Stimulated activated CD4-positive, alpha-beta T cell treated with anti-CD3 and anti-CD28 coated beads, Interleukin-12 subunit alpha, Interleukin-12 subunit beta, amount 100 ng/mL, for 4 hours (primary cell): ENCODE data around the gene NSA2.
"Not testable (repeated sequence)": the region's sequence is repeated elsewhere in the genome, so short reads cannot be mapped to it uniquely, and the experiment has no call there.

ENCODE experiments used
- DNase-seq: peaks from one replicate; pipeline ENCODE4 v3.0.0-alpha.2; 2020

NSA2 gene

GRCh38 chr5:74766849-74767578, at the start of gene NSA2, which contains the start of gene GFM2:
NSA2 (plus strand) TSS chr5:74767249; CDS start chr5:74767361, 112 bp downstream.
GFM2 (minus strand) TSS chr5:74767117; CDS start chr5:74763742, 3,375 bp downstream.
- peak; percentile 87 for DNase-seq

GRCh38 chr5:74717596-74717995, 49.5 kb upstream of the NSA2 start:
- DNase-seq: no peak

GRCh38 chr5:74722271-74722670, 44.8 kb upstream of the NSA2 start:
- DNase-seq: no peak

DNA sequence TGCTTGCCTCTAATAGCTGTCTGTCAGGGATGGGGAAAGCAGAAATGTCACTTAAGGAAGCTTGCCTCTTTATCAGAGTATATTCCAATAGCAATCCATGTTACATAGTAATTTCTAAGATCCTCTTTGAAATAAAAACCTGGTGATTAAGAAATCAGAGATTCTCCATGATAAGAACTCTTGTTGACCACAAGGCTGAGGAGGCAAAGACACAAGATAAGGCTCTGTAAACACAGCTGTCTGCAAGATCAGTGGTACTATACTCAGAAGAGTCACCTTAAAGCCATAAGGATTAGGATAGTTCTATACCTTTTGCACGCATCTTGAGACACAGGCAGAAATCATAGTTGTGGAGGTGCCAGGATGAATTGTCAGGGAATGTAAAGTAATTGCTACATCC, 41.7 kb upstream of the NSA2 start:
- no peak for DNase-seq

DNA sequence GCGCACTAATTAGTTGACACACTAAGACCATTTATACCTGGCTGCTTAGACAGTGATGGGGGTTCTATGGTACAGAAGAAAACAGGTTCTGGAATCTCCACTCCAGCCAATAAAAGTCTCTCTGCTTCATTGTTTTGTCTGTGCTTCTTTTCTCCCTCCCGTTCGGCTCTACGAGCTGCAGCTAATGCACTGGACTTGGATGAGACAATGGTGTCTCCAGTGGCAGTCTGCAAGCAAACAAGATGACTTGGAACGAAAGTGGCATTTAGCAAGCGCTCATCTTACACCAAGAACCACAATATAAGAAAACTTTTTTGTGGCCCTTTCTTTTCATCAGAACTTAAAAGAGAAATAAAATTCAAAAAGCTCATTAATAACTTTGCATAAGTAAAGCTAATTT, 30.3 kb upstream of the NSA2 start:
- no peak for DNase-seq

DNA sequence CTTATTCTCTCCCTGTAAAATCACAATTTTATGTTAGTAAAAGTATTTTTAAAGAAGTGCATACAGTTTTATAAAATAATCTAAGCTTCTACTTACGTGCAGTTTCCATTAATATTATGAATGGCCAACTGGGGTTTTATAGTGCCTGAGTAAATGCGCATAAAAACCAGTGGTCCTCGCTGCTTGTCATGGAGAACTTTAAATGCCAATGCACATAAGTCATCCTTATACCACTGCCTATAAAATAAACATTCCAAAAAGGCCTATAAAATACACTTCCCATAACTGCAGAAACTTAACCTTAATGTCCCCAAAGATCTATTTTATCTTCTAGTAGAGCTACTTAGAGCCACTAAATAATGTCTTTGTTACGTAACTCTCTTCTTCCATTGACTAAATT, 28.6 kb upstream of the NSA2 start:
- no peak for DNase-seq

GRCh38 chr5:74748742-74749141, 18.3 kb upstream of the NSA2 start:
- DNase-seq: not testable (repeated sequence)

- no peak for DNase-seq
These were observed 5.8 kb upstream of the NSA2 start for GRCh38 chr5:74761241-74761640.

DNA sequence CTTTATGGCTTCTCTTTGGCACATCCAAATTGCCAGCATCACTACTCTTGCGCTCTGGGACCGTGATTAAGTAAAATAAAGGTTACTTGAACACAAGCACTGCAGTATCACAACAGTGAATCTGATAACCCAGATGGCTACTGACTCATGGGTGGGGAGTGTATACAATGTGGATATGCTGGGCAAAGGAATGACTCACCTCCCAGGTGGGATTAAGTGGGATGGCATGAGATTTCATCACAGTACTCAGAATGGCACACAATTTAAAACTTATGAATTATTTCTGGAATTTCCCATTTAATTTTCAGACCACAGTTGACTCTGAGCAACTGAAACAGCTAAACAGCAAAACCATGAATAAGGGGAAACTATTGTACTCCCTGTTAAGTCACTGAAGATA, 4.5 kb upstream of the NSA2 start:
- no peak for DNase-seq

DNA sequence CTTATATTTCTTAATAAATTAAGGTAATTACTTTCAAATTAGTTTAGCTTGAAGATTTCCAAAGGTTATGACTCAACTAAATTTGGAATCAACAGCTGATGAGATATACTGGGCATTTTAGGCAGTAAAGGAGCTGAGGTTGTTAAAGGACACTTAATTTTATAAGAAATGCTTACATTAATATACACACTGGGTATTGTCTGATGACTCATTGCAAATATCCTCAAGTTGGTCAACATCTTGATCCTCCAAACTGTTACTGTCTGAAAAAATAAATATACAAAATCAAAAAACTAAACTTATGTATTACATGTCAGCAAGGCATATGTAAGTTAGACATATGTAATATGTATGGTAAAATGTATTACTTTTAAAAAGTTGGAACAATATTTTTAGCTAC, 3.5 kb upstream of the NSA2 start:
- DNase-seq: no peak

DNA sequence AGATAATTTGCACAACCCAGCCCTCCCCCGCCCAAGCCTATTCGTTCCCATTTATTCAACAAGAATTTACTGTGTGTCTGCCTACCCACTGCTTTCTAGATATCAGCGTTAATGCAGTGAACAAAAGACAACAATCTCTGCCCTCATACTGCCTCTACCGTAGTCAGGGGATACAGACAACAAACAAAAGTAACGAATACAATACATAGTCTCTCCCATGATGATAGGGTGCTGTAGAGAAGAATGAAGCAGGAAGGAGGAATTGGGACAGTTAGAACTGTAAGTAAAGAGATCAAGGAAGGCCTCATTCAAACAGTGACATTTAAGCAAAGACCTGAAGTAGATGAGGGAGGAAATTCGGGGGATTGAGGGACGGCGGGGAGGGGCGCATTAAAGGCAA, 1.8 kb upstream of the NSA2 start:
- DNase-seq: no peak

GRCh38 chr5:74765929-74766328, 1.1 kb upstream of the NSA2 start:
- no peak for DNase-seq

DNA sequence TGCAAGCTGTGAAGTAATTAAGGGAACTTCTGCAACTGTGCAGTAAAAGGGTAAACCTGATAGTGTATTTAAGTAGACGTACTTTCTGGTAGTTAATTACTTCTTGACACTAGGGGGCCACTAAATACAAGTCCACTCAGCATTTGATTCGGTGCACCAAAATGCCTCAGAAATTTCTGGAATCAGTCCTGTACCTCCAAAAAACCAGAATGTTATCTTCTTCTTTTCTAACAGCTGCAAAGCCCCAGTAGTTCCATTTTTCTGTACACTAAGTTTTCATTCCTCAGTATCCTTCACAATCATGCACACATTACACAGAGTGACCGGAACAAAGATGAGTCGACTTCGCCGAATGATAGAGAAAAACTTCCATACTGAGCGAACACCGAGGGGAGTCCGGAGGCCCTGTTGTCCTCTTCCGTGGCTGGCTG, 616 bp upstream of the NSA2 start:
- no peak for DNase-seq

DNA sequence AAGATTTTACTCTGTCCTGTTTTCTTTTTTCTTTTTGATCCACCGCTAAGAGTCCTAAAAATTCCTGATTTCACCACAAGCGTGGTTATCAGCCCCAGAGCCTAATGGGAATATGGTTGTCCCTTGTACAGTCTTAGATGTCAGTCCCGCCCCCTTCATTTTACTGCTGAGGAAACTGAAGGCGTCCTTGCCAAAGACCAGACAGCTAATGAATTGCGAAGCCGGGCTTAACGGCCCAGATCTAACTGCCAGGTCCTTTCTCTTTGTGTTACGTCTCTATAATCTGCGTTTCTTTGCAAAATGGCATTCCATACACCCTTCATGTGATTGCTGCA, 497 bp downstream of the NSA2 start:
- no peak for DNase-seq

GRCh38 chr5:74772359-74772758, 5.3 kb downstream of the NSA2 start:
- DNase-seq: no peak

DNA sequence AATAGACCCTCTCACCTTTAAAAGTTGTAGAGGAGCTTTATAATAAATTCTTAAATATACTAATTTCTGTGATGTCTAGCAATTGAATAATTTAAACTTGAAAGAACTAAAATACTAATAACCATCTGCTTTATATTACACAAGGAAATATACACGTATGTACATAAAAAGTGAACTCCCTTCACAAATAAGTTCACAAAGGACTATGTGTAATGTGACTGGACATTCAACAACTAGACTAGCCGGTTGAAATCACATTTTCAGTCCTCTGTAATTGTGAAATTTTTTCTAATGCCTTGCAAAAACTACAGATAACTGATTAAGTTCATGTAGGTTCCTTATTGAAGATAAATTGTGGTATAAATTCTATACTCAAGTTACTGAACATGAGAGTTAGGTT, 11.6 kb downstream of the NSA2 start:
- DNase-seq: no peak

DNA sequence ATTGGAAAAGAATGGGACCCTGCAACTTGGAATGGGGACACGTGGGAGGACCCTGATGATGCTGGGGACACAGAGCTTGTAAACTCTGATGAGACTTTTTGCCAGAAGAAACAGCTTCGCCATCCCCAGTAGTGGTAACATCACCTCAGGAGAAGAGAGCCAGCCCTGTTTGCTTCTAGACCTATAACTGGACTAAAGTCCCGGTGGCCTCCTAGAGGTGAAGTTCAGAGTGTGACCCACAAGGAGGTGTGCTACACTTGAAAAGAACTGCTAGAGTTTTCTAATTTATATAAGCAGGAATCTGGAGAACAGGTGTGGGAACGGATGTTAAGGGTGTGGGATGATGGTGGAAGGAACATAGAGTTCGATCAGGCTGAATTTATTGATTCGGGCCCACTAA, 19.8 kb downstream of the NSA2 start:
- DNase-seq: no peak

- no peak for DNase-seq
These were observed 20.4 kb downstream of the NSA2 start for GRCh38 chr5:74787424-74787823.

DNA sequence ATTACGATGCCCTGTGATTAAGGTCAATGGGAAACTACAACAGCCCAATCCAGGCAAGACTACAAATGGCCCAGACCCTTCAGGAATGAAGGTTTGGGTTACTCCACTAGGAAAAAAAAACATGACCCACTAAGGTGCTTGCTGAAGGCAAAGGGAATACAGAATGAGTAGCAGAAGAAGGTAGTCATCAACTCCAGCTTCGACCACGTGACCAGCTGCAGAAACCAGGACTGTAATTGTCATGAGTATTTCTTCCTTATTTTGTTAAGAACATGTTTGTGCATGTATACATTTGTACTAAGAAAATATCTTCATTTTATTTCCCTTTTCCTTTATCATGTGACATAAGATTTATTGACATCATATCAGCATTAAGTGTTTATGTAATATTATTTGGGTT, 24.6 kb downstream of the NSA2 start:
- DNase-seq: not testable (repeated sequence)

DNA sequence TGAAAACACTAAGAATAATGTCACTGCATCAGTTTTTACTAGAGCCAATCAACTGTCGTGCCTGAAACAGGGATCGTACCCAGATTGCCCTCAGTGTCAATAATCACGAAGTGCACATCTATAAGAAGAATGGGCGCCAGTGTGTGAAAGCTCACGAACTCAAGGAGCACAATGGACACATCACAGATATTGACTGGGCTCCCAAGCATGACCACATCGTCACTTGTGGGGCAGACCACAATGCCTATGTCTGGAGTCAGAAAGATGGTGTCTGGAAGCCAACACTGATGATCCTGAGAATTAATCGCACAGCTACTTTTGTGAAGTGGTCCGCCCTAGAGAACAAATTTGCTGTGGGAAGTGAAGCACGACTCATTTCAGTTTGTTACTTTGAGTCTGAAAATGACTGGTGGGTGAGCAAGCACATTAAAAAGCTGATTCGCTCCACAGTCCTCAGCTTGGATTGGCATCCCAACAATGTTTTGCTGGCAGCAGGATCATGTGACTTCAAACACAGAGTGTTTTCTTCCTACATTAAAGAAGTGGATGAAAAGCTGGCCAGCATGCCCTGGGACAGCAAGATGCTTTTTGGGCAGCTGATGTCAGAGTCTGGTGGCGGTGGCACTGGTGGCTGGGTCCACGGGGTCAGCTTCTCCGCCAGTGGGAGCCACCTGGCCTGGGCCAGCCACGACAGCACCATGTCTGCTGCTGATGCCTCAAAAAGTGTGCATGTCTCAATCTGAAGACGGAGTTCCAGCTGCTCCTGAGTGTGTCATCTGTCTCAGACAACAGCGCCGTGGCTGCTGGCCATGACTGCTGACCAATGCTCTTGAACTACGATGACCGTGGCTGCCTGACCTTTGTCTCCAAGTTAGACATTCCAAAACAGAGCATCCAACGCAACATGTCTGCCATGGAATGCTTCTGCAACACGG, 32.2 kb downstream of the NSA2 start:
- no peak for DNase-seq

- no peak for DNase-seq
These were observed 34.1 kb downstream of the NSA2 start for GRCh38 chr5:74801197-74801596.

- no peak for DNase-seq
These were observed 34.9 kb downstream of the NSA2 start for GRCh38 chr5:74801941-74802340.

- no peak for DNase-seq
These were observed 43.9 kb downstream of the NSA2 start for GRCh38 chr5:74810915-74811314.

- DNase-seq: no peak
These were observed 49.8 kb downstream of the NSA2 start for GRCh38 chr5:74816875-74817274.
